ENCODE measurements around the gene NKX3-2.

GRCh38 chr4:13526658-13527057 lies 17.6 kb downstream of the NKX3-2 start:
- TF ChIP-seq CTCF (IDR thresholded peaks at IDR 0.05) (no peak), POLR2A (IDR thresholded peaks at IDR 0.05) (no peak)
